ENCODE measurements around the gene FAM114A2. TPM values are rescaled to one million over a fixed set of nuclear protein-coding genes. Genes with fewer than 3 reads are reported as not detected.

FAM114A2 gene
- total RNA-seq, 2 donors from 2014 or later: 18.0 to 19.7 TPM

DNA sequence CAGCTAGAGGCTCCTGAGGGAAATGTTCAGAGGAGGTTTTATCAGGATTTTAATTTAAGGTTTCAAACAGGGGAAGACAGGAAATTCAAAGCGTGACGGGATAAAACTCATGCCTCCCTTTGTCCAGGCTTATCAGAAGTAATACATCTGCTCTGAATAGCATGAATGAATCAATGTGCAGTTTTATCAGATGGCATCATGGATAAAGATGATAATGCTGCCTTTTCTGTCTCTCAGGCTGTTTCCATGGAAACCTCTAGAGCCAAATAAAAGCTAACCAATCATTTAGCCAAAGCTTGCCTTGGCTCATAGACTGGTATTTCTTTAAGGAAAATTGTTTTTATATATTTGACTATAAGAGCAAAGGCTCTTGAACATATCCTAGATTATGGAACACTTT is 16.5 kb upstream of the FAM114A2 start:
- Histone ChIP-seq H3K27me3 (ENCODE audit: control insufficient read depth, insufficient read depth, low read length, poor library complexity, severe bottlenecking) (no peaks in the 10 kb centered on the region), H3K9ac (ENCODE audit: extremely low read depth, low read length, poor library complexity, severe bottlenecking) (no peak overlapping the region), H3K36me3 (ENCODE audit: control insufficient read depth, insufficient read depth, low read length) (peaks cover 29% of the 10 kb centered on the region), H3K9me3 (ENCODE audit: control insufficient read depth, low read length) (no peaks in the 10 kb centered on the region), H3K27ac (ENCODE audit: low read depth, low read length) (no peak overlapping the region), H3K4me3 (ENCODE audit: low read length) (no peak overlapping the region), H3K4me1 (ENCODE audit: control insufficient read depth, insufficient read depth, low read length) (no peaks in the 10 kb centered on the region)
- Mint-ChIP-seq H3K9me3 (no peaks in the 10 kb centered on the region), H3K27me3 (ENCODE audit: insufficient read depth) (no peaks in the 10 kb centered on the region), H3K4me1 (peaks cover 5% of the 10 kb centered on the region), H3K27ac (no peak overlapping the region), H3K4me3 (no peak overlapping the region), H3K36me3 (ENCODE audit: low read depth) (peaks cover 23% of the 10 kb centered on the region)
- TF ChIP-seq, protein P1, sequence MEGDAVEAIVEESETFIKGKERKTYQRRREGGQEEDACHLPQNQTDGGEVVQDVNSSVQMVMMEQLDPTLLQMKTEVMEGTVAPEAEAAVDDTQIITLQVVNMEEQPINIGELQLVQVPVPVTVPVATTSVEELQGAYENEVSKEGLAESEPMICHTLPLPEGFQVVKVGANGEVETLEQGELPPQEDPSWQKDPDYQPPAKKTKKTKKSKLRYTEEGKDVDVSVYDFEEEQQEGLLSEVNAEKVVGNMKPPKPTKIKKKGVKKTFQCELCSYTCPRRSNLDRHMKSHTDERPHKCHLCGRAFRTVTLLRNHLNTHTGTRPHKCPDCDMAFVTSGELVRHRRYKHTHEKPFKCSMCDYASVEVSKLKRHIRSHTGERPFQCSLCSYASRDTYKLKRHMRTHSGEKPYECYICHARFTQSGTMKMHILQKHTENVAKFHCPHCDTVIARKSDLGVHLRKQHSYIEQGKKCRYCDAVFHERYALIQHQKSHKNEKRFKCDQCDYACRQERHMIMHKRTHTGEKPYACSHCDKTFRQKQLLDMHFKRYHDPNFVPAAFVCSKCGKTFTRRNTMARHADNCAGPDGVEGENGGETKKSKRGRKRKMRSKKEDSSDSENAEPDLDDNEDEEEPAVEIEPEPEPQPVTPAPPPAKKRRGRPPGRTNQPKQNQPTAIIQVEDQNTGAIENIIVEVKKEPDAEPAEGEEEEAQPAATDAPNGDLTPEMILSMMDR (conservative IDR thresholded peaks at IDR 0.05): no peak
- no peak for DNase-seq
- WGBS, 2 experiments (ENCODE audit: insufficient coverage in 1 of 2, insufficient read length in 1 of 2): 98 to 100% methylated on average over 2 of the region's 2 CpGs

DNA sequence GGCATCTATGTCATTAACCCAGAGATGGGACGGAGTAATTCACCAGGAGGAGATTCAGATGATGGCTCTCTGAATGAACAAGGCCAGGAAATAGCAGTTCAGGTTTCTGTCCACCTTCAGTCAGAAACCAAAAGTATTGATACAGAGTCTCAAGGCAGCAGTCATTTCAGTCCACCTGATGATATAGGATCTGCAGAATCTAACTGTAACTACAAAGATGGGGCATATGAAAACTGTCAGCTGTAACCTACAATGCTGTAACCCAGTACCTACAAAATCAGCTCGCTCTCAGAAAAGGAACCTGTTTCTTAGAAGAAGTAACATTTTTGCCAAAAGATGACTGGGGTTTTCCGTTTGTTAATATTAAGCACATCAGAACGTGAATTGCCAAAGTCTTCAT is 14.8 kb upstream of the FAM114A2 start:
- DNase-seq: no peak
- TF ChIP-seq, protein P1 (conservative IDR thresholded peaks at IDR 0.05): no peak
- Histone ChIP-seq H3K9ac (ENCODE audit: extremely low read depth, low read length, poor library complexity, severe bottlenecking) (no peak overlapping the region), H3K9me3 (ENCODE audit: control insufficient read depth, low read length) (no peaks in the 10 kb centered on the region), H3K4me1 (ENCODE audit: control insufficient read depth, insufficient read depth, low read length) (no peaks in the 10 kb centered on the region), H3K36me3 (ENCODE audit: control insufficient read depth, insufficient read depth, low read length) (peaks cover 29% of the 10 kb centered on the region), H3K4me3 (ENCODE audit: low read length) (no peak overlapping the region), H3K27me3 (ENCODE audit: control insufficient read depth, insufficient read depth, low read length, poor library complexity, severe bottlenecking) (no peaks in the 10 kb centered on the region), H3K27ac (ENCODE audit: low read depth, low read length) (no peak overlapping the region)
- Mint-ChIP-seq H3K4me3 (no peak overlapping the region), H3K27ac (no peak overlapping the region), H3K9me3 (no peaks in the 10 kb centered on the region), H3K4me1 (peaks cover 2% of the 10 kb centered on the region), H3K27me3 (ENCODE audit: insufficient read depth) (no peaks in the 10 kb centered on the region), H3K36me3 (ENCODE audit: low read depth) (peaks cover 23% of the 10 kb centered on the region)
- 94 to 95% methylated on average over 4 of the region's 4 CpGs for WGBS, 2 experiments (ENCODE audit: insufficient coverage in 1 of 2, insufficient read length in 1 of 2)

DNA sequence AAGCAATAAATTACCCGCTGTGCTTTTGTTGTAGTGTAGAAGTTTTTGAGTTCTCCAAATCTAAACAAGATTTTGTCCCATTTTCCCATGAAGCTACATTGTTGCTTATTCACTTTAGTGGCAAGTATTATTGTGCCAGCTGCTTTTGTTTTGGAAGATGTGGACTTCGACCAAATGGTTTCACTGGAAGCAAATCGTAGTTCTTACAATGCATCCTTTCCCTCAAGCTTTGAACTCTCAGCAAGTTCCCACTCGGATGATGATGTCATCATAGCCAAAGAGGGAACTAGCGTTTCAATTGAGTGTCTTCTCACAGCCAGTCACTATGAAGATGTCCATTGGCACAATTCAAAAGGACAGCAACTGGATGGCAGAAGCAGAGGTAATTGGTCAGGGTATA is 10.9 kb upstream of the FAM114A2 start:
- no peak overlapping the region for H3K4me3 ChIP-seq (ENCODE audit: low read length)
- Mint-ChIP-seq H3K4me3 (no peak overlapping the region), H3K4me1 (no peaks in the 10 kb centered on the region), H3K27ac (no peak overlapping the region), H3K36me3 (ENCODE audit: low read depth) (peaks cover 22% of the 10 kb centered on the region), H3K9me3 (no peaks in the 10 kb centered on the region), H3K27me3 (ENCODE audit: insufficient read depth) (no peaks in the 10 kb centered on the region)
- no peak overlapping the region for H3K9ac ChIP-seq (ENCODE audit: extremely low read depth, low read length, poor library complexity, severe bottlenecking)
- no peaks in the 10 kb centered on the region for H3K4me1 ChIP-seq (ENCODE audit: control insufficient read depth, insufficient read depth, low read length)
- TF ChIP-seq, protein P1 (conservative IDR thresholded peaks at IDR 0.05): no peak
- no peaks in the 10 kb centered on the region for H3K9me3 ChIP-seq (ENCODE audit: control insufficient read depth, low read length)
- H3K36me3 ChIP-seq (ENCODE audit: control insufficient read depth, insufficient read depth, low read length): peaks cover 23% of the 10 kb centered on the region
- WGBS, 2 experiments (ENCODE audit: insufficient coverage in 1 of 2, insufficient read length in 1 of 2): 88% methylated on average over 4 to 5 of the region's 5 CpGs
- H3K27ac ChIP-seq (ENCODE audit: low read depth, low read length): no peak overlapping the region
- no peaks in the 10 kb centered on the region for H3K27me3 ChIP-seq (ENCODE audit: control insufficient read depth, insufficient read depth, low read length, poor library complexity, severe bottlenecking)
- DNase-seq: no peak

Measured in endodermal cell (in vitro differentiated cells).